Right lobe of liver (tissue), 6 donors: ENCODE results near the gene MGAT2. TPM values are rescaled to one million over a fixed set of nuclear protein-coding genes. Genes with fewer than 3 reads are reported as not detected.
"Not testable (repeated sequence)": the region's sequence is repeated elsewhere in the genome, so short reads cannot be mapped to it uniquely, and the experiment has no call there.

Source experiments
- ATAC-seq, 4 donors: fragments of 200-7000 bp; cut with Tn5 transposase; one replicate each; pipeline ENCODE4 v1.9.1; 2020; ENCODE audit warnings: mild to moderate bottlenecking in 4 of 4, moderate library complexity in 4 of 4
- DNase-seq, 3 donors: peaks; one replicate each; pipeline ENCODE4 v3.0.0-alpha.2; 2020
- H3K27ac ChIP-seq, 3 donors: fragments of 200-600 bp; one replicate each; pipeline ENCODE4 v1.8.0; 2022
- H3K27me3 ChIP-seq, 2 donors: fragments of 200-600 bp; one replicate each; pipeline ENCODE4 v1.8.0; 2022
- H3K36me3 ChIP-seq, 4 donors: fragments of 200-600 bp; sonication (generic) in 1 of 4; one replicate each; pipeline versions ENCODE4 v1.5.1 to v1.8.0; 2017 to 2022; ENCODE audit warnings: control low read depth in 1 of 4
- H3K4me1 ChIP-seq, 4 donors: fragments of 200-600 bp; sonication (generic) in 1 of 4; one replicate each; pipeline versions ENCODE4 v1.5.1 to v1.8.0; 2017 to 2022; ENCODE audit warnings: control low read depth in 1 of 4
- H3K4me3 ChIP-seq, 3 donors: fragments of 200-600 bp; one replicate each; pipeline ENCODE4 v1.8.0; 2022
- H3K9me3 ChIP-seq, 4 donors: fragments of 200-600 bp; sonication (generic) in 1 of 4; one replicate each; pipeline versions ENCODE4 v1.5.1 to v1.8.0; 2017 to 2022; ENCODE audit warnings: control low read depth in 1 of 4
- POLR2A ChIP-seq: fragments of 450-650 bp; IDR thresholded peaks from one replicate; pipeline ENCODE4 v1.6.1; 2017; ENCODE audit warnings: antibody characterized with exemption, mild to moderate bottlenecking
- WGBS: methylation state at CpG from one replicate; pipeline ENCODE4 v1.1.6; 2018; ENCODE audit warnings: low coverage, low lambda C conversion rate; ENCODE audit not compliant: insufficient coverage; ENCODE audit errors: missing lambda C conversion rate; 5-methylcytosine and 5-hydroxymethylcytosine counted together
- intact Hi-C, 2 donors: fragments of 100-400 bp; cut with DNase I; formaldehyde crosslinking; loops; one replicate each; pipeline versions ENCODE4 v1.11.2 to v1.14.1; 2022
- total RNA-seq, 6 experiments: library from RNA; depleted of rRNA in 2 of 6; stranded (reverse); fragments of >200 nt in 2 of 6; fragmentation: NEBNext Ultra II Directional in 3 of 6; extraction: Animal tissue kit (Norgen Biotek cat#: 25700) in 3 of 6; gene quantifications; one replicate each; pipeline versions ENCODE4 v1.1.0 to v1.2.4, GENCODE V29; 2016 to 2023
- TF ChIP-seq, protein P1 (sequence below), 4 donors: fragments of 200-600 bp in 3 of 4; fragments of 450-650 bp in 1 of 4; IDR thresholded peaks; one replicate each; pipeline versions ENCODE4 v1.5.1 to v1.8.0; 2016 to 2022; ENCODE audit warnings: antibody characterized with exemption in 4 of 4, mild to moderate bottlenecking in 2 of 4
- donor health status: DM: no; HTN: yes; CAD: no.
- donor health status: DM: no; HTN: no; CAD: no.
- donor health status: DM: no; HTN: no; CAD: no.
- donor health status: DM: no; HTN: yes; CAD: no.
- donor health status: DM: no; HTN: yes; CAD: no.

Gene MGAT2
- total RNA-seq, 6 experiments from 2014 or later, result 26.1 to 37.0 (median 30.5) TPM

- H3K4me3 ChIP-seq, result peak overlapping the region in 1 of 3 donors; percentile 2
- peaks cover 0 to 47% (median 16%) of the 10 kb centered on the region in 4 donors for H3K4me1 ChIP-seq
- intact Hi-C loops, result loop anchor here in 1 of 2 donors (10.0 kb wide), 1 partner anchor 123 kb away; the partner anchor contains the start of gene KLHDC2
- TF ChIP-seq, protein P1, sequence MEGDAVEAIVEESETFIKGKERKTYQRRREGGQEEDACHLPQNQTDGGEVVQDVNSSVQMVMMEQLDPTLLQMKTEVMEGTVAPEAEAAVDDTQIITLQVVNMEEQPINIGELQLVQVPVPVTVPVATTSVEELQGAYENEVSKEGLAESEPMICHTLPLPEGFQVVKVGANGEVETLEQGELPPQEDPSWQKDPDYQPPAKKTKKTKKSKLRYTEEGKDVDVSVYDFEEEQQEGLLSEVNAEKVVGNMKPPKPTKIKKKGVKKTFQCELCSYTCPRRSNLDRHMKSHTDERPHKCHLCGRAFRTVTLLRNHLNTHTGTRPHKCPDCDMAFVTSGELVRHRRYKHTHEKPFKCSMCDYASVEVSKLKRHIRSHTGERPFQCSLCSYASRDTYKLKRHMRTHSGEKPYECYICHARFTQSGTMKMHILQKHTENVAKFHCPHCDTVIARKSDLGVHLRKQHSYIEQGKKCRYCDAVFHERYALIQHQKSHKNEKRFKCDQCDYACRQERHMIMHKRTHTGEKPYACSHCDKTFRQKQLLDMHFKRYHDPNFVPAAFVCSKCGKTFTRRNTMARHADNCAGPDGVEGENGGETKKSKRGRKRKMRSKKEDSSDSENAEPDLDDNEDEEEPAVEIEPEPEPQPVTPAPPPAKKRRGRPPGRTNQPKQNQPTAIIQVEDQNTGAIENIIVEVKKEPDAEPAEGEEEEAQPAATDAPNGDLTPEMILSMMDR (IDR thresholded peaks at IDR 0.05), result no peak
- TF ChIP-seq POLR2A, result peak; percentile 7
- WGBS, result 33% methylated on average over 8 of the region's 8 CpGs
- H3K27ac ChIP-seq, result peak overlapping the region; percentile 35 to 86 (median 78)
- no peaks in the 10 kb centered on the region for H3K27me3 ChIP-seq
- H3K36me3 ChIP-seq, result peaks cover 0 to 6% (median 2%) of the 10 kb centered on the region in 4 donors
- peak; percentile 63 to 91 (median 83) for DNase-seq
- peak; percentile 93 to 96 (median 94) for ATAC-seq
- H3K9me3 ChIP-seq, result no peaks in the 10 kb centered on the region
Measured at GRCh38 chr14:49641697-49642129, 21.1 kb downstream of the MGAT2 start.

- no peak for TF ChIP-seq POLR2A
- TF ChIP-seq, protein P1 (IDR thresholded peaks at IDR 0.05), result no peak
- DNase-seq (no peak), ATAC-seq (no peak)
- Histone ChIP-seq H3K27me3 (no peaks in the 10 kb centered on the region), H3K36me3 (peaks cover 0 to 6% (median 2%) of the 10 kb centered on the region in 4 donors), H3K9me3 (no peaks in the 10 kb centered on the region), H3K4me1 (peaks cover 0 to 43% (median 16%) of the 10 kb centered on the region in 4 donors), H3K27ac (peak overlapping the region in 2 of 3 donors; percentile 62 to 78), H3K4me3 (peak overlapping the region in 2 of 3 donors; percentile 6 to 14)
- intact Hi-C loops, result loop anchor here in 1 of 2 donors (10.0 kb wide), 1 partner anchor 123 kb away; the partner anchor contains the start of gene KLHDC2
Measured at GRCh38 chr14:49642163-49642562, 21.6 kb downstream of the MGAT2 start.

- Histone ChIP-seq H3K27me3 (no peaks in the 10 kb centered on the region), H3K9me3 (no peaks in the 10 kb centered on the region), H3K4me3 (no peak overlapping the region), H3K4me1 (no peaks in the 10 kb centered on the region), H3K27ac (no peak overlapping the region), H3K36me3 (peaks cover 0 to 3% (median 0%) of the 10 kb centered on the region in 4 donors)
- WGBS, result 96% methylated on average over 5 of the region's 6 CpGs
- intact Hi-C loops, result no loop called here
- DNase-seq (no peak), ATAC-seq (no peak)
- TF ChIP-seq, protein P1 (IDR thresholded peaks at IDR 0.05), result no peak
- TF ChIP-seq POLR2A, result no peak
Measured at GRCh38 chr14:49653508-49653907, 32.9 kb downstream of the MGAT2 start.

DNA sequence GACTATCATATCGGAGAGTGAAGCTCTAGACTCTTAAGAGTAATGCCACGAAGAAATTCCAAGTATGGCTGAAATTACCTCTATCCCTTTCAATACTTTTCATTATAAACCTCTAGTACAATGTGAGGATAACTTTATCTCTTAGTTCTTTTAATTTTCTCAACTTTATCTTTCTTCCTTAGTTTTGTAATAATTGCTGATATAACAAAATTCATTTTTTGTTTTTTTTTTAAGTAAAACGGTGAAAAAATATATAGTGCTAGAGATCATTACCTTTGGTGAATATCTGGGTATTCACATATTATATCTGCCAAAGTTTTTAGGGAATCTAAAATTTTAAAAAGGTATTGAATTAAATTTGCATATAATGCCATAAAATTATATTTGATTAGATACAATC lies 33.9 kb downstream of the MGAT2 start:
- TF ChIP-seq, protein P1 (IDR thresholded peaks at IDR 0.05), result no peak
- ATAC-seq, result no peak
- WGBS, result 82% methylated on average over 3 of the region's 3 CpGs
- no peak for DNase-seq
- intact Hi-C loops, result no loop called here
- no peak overlapping the region for H3K4me3 ChIP-seq
- H3K9me3 ChIP-seq, result no peaks in the 10 kb centered on the region
- no peak overlapping the region for H3K27ac ChIP-seq
- no peaks in the 10 kb centered on the region for H3K4me1 ChIP-seq
- peaks cover 0 to 3% (median 0%) of the 10 kb centered on the region in 4 donors for H3K36me3 ChIP-seq
- H3K27me3 ChIP-seq, result no peaks in the 10 kb centered on the region

- H3K27ac ChIP-seq, H3K27me3 ChIP-seq, ATAC-seq, intact Hi-C loops, DNase-seq, H3K4me1 ChIP-seq, H3K36me3 ChIP-seq, H3K9me3 ChIP-seq, H3K4me3 ChIP-seq: not testable (repeated sequence)
- WGBS, result 95% methylated on average over 4 of the region's 6 CpGs
Measured at GRCh38 chr14:49657500-49657899, 36.9 kb downstream of the MGAT2 start.
